Caco-2 (cell line): ENCODE data around the gene C20orf141. TPM values are rescaled to one million over a fixed set of nuclear protein-coding genes. Genes with fewer than 3 reads are reported as not detected.

Experiments used
- BruUV-seq: library from RNA; stranded (reverse); fragments of 400-500 nt; replicated peaks from 2 replicates; lab custom pipeline; 2021; lab: Mats Ljungman, UMichigan
- CTCF ChIA-PET: fragments of 300-600 bp; sonication (Branson Sonifier 250); formaldehyde crosslinking; loops from one replicate; lab custom pipeline; 2022; ENCODE audit warnings: antibody characterized with exemption; lab: Charles Lee
- POLR2A ChIA-PET: fragments of 300-600 bp; sonication (Branson Sonifier 250); formaldehyde crosslinking; loops from one replicate; lab custom pipeline; 2022; ENCODE audit warnings: antibody characterized with exemption; lab: Charles Lee
- DNase-seq, 2 experiments: peaks; one replicate each; pipeline versions ENCODE4 v3.0.0 to v3.0.0-alpha.2; 2020 to 2022
- H3K27me3 ChIP-seq: replicated peaks from 2 replicates; pipeline ENCODE4 v1.6.0; 2011; ENCODE audit warnings: low read length; ENCODE audit not compliant: control insufficient read depth, insufficient read depth
- H3K36me3 ChIP-seq: 2 replicates; pipeline ENCODE4 v1.5.1; 2011; ENCODE audit warnings: low read length; ENCODE audit not compliant: control insufficient read depth, insufficient read depth
- H3K4me1 ChIP-seq: fragments of 250-450 bp; sonication (Bioruptor Pico); 2 replicates; pipeline ENCODE4 v1.5.1; 2020; ENCODE audit warnings: mild to moderate bottlenecking
- H3K4me3 ChIP-seq: 2 replicates; pipeline ENCODE4 v1.5.1; 2011; ENCODE audit warnings: low read depth, mild to moderate bottlenecking, control low read depth, low read length
- H3K9me3 ChIP-seq: fragments of 250-450 bp; sonication (Bioruptor Pico); 2 replicates; pipeline ENCODE4 v1.5.1; 2020; ENCODE audit warnings: mild to moderate bottlenecking, moderate library complexity
- H3K27ac Mint-ChIP-seq: one replicate; pipeline ENCODE4 v1.8.0; 2022; ENCODE audit warnings: mixed read lengths; ENCODE audit not compliant: unreplicated experiment
- H3K27me3 Mint-ChIP-seq: one replicate; pipeline ENCODE4 v1.8.0; 2022; ENCODE audit warnings: mixed read lengths; ENCODE audit not compliant: insufficient read depth, unreplicated experiment
- H3K36me3 Mint-ChIP-seq: one replicate; pipeline ENCODE4 v1.8.0; 2022; ENCODE audit warnings: mild to moderate bottlenecking, mixed read lengths; ENCODE audit not compliant: insufficient read depth, unreplicated experiment
- H3K4me1 Mint-ChIP-seq: one replicate; pipeline ENCODE4 v1.8.0; 2022; ENCODE audit warnings: low read depth, mixed read lengths; ENCODE audit not compliant: unreplicated experiment
- H3K4me3 Mint-ChIP-seq: one replicate; pipeline ENCODE4 v1.8.0; 2022; ENCODE audit warnings: mild to moderate bottlenecking, moderate library complexity, mixed read lengths; ENCODE audit not compliant: unreplicated experiment
- H3K9me3 Mint-ChIP-seq: one replicate; pipeline ENCODE4 v1.8.0; 2022; ENCODE audit warnings: mixed read lengths; ENCODE audit not compliant: unreplicated experiment
- CTCF ChIP-seq, 2 experiments: fragments of 200-600 bp in 1 of 2; IDR thresholded peaks; 1 replicate in 1 of 2; 2 replicates in 1 of 2; pipeline versions ENCODE4 v1.5.1 to v1.8.0; 2011 to 2022; ENCODE audit warnings: antibody characterized with exemption in 1 of 2, control low read depth in 1 of 2, inconsistent platforms in 1 of 2, low read depth in 1 of 2, low read length in 1 of 2, mild to moderate bottlenecking in 1 of 2, moderate library complexity in 1 of 2; ENCODE audit not compliant: insufficient read depth in 1 of 2, severe bottlenecking in 1 of 2, unreplicated experiment in 1 of 2
- intact Hi-C: fragments of 100-400 bp; cut with micrococcal nuclease; formaldehyde crosslinking; loops from one replicate; pipeline ENCODE4 v1.10.0; 2022; ENCODE audit not compliant: unreplicated experiment
- total RNA-seq: library from RNA; stranded (reverse); gene quantifications from 2 replicates; pipeline ENCODE4 v1.2.3, GENCODE V29; 2022

C20orf141 gene
- total RNA-seq, 1 experiment from 2014 or later: not detected

DNA sequence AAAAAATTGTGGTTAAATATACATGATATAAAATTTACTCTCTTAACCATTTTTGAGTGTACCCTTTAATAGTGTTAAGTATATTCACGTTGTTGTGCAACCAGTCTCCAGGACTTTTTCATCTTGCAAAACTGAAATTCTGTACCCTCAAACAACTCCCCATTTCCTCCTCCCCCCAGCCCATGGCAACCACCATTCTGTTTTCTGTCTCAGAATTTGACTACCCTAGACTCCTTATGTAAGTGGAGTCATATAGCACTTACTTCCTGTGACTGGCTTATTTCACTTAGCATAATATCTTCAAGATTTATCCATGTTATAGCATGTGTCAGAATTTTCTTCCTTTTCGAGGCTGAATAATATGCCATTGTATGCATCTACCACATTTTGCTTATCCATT is 30.8 kb downstream of the C20orf141 start:
- CTCF ChIA-PET: no interaction called here
- Histone ChIP-seq H3K36me3 (no peaks in the 10 kb centered on the region), H3K4me3 (no peak overlapping the region), H3K4me1 (no peaks in the 10 kb centered on the region; the same call in 1 of the 2 replicates), H3K27me3 (no peaks in the 10 kb centered on the region), H3K9me3 (no peaks in the 10 kb centered on the region)
- intact Hi-C loops: no loop called here
- no peak overlapping the region for H3K27ac Mint-ChIP-seq
- no peak for TF ChIP-seq CTCF (IDR thresholded peaks at IDR 0.05; ENCODE audit: insufficient read depth in 1 of 2, low read depth in 1 of 2, low read length in 1 of 2, severe bottlenecking in 1 of 2, unreplicated experiment in 1 of 2)
- H3K4me3 Mint-ChIP-seq: no peak overlapping the region
- no peaks in the 10 kb centered on the region for H3K4me1 Mint-ChIP-seq
- POLR2A ChIA-PET: no interaction called here
- no peaks in the 10 kb centered on the region for H3K27me3 Mint-ChIP-seq
- no peaks in the 10 kb centered on the region for H3K9me3 Mint-ChIP-seq
- no peak for DNase-seq
- peaks cover under 1% of the 10 kb centered on the region for H3K36me3 Mint-ChIP-seq
- no TSS peak for BruUV-seq

DNA sequence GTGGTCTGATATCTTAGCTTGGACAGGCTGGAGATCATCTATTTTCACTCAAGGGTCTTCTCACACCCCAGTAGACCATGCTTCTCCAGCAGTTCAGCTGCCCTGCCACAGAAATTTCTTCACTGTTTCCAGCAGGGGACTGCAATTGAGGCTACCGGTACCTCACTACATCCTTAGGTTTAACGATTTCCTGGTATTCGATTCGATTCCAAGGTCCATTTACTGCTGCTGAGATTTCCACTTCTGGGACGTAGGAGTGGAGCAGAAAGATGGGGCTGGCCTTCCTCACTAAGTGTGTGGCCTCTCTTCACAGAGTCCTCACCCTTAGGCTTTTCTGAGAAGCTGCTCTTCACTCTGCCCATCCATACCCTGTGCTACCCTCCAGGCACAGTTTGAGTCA is 31.9 kb downstream of the C20orf141 start:
- Histone ChIP-seq H3K27me3 (no peaks in the 10 kb centered on the region), H3K36me3 (no peaks in the 10 kb centered on the region), H3K4me1 (no peaks in the 10 kb centered on the region), H3K4me3 (no peak overlapping the region), H3K9me3 (no peaks in the 10 kb centered on the region)
- no TSS peak for BruUV-seq
- H3K36me3 Mint-ChIP-seq: no peaks in the 10 kb centered on the region
- CTCF ChIA-PET: no interaction called here
- no peak overlapping the region for H3K4me3 Mint-ChIP-seq
- H3K27me3 Mint-ChIP-seq: no peaks in the 10 kb centered on the region
- intact Hi-C loops: no loop called here
- TF ChIP-seq CTCF (IDR thresholded peaks at IDR 0.05; ENCODE audit: insufficient read depth in 1 of 2, low read depth in 1 of 2, low read length in 1 of 2, severe bottlenecking in 1 of 2, unreplicated experiment in 1 of 2): no peak
- POLR2A ChIA-PET: no interaction called here
- no peaks in the 10 kb centered on the region for H3K4me1 Mint-ChIP-seq
- H3K27ac Mint-ChIP-seq: no peak overlapping the region
- H3K9me3 Mint-ChIP-seq: no peaks in the 10 kb centered on the region
- no peak for DNase-seq

- H3K36me3 Mint-ChIP-seq: no peaks in the 10 kb centered on the region
- POLR2A ChIA-PET: no interaction called here
- no TSS peak for BruUV-seq
- no peak overlapping the region for H3K4me3 Mint-ChIP-seq
- H3K4me1 Mint-ChIP-seq: no peaks in the 10 kb centered on the region
- CTCF ChIA-PET: no interaction called here
- TF ChIP-seq CTCF (IDR thresholded peaks at IDR 0.05; ENCODE audit: insufficient read depth in 1 of 2, low read depth in 1 of 2, low read length in 1 of 2, severe bottlenecking in 1 of 2, unreplicated experiment in 1 of 2): no peak
- no peak for DNase-seq
- no peaks in the 10 kb centered on the region for H3K9me3 ChIP-seq
- H3K36me3 ChIP-seq: no peaks in the 10 kb centered on the region
- H3K9me3 Mint-ChIP-seq: no peaks in the 10 kb centered on the region
- H3K27me3 ChIP-seq: no peaks in the 10 kb centered on the region
- no peak overlapping the region for H3K4me3 ChIP-seq
- intact Hi-C loops: no loop called here
- H3K4me1 ChIP-seq: no peaks in the 10 kb centered on the region
- H3K27me3 Mint-ChIP-seq: no peaks in the 10 kb centered on the region
- H3K27ac Mint-ChIP-seq: no peak overlapping the region
Measured at GRCh38 chr20:2847802-2848201, 33.0 kb downstream of the C20orf141 start.
